GM23338 (cell line): ENCODE measurements around the gene PCGF3. TPM values are rescaled to one million over a fixed set of nuclear protein-coding genes. Genes with fewer than 3 reads are reported as not detected.

Source experiments
- ATAC-seq: fragments of 200-7000 bp; cut with Tn5 transposase; 3 replicates; pipeline ENCODE4 v1.9.1; 2020
- DNase-seq: peaks from one replicate; pipeline ENCODE4 v3.0.0-alpha.2; 2015; ENCODE audit warnings: low spot score
- H2AFZ ChIP-seq: fragments of 200-600 bp; sonication (generic); 2 replicates; pipeline ENCODE4 v1.8.0; 2016; ENCODE audit warnings: antibody characterized with exemption, mild to moderate bottlenecking, moderate library complexity
- H3F3A ChIP-seq: fragments of 200-600 bp; sonication (generic); replicated peaks from 2 replicates; pipeline ENCODE4 v1.8.0; 2017; ENCODE audit warnings: antibody characterized with exemption, mixed run types, low read depth
- H3K27ac ChIP-seq: fragments of 200-600 bp; sonication (generic); 2 replicates; pipeline ENCODE4 v1.6.1; 2016; ENCODE audit warnings: low read depth
- H3K27me3 ChIP-seq: fragments of 200-600 bp; sonication (generic); 2 replicates; pipeline ENCODE4 v1.8.0; 2016; ENCODE audit warnings: mild to moderate bottlenecking, mixed run types, moderate library complexity; ENCODE audit not compliant: insufficient read depth
- H3K36me3 ChIP-seq: fragments of 200-600 bp; sonication (generic); 2 replicates; pipeline ENCODE4 v1.8.0; 2016; ENCODE audit warnings: mild to moderate bottlenecking; ENCODE audit not compliant: insufficient read depth
- H3K4me1 ChIP-seq: fragments of 200-600 bp; sonication (generic); 2 replicates; pipeline ENCODE4 v1.8.0; 2016; ENCODE audit warnings: mild to moderate bottlenecking, moderate library complexity; ENCODE audit not compliant: insufficient read depth
- H3K4me2 ChIP-seq: fragments of 200-600 bp; sonication (generic); 2 replicates; pipeline ENCODE4 v1.7.1; 2017; ENCODE audit warnings: mixed run types
- H3K4me3 ChIP-seq: fragments of 200-600 bp; sonication (generic); 2 replicates; pipeline ENCODE4 v1.6.1; 2016; ENCODE audit warnings: mixed run types
- H3K79me2 ChIP-seq: fragments of 200-600 bp; sonication (generic); replicated peaks from 2 replicates; pipeline ENCODE4 v1.8.0; 2017; ENCODE audit warnings: mild to moderate bottlenecking; ENCODE audit not compliant: insufficient read depth
- H3K9me2 ChIP-seq: fragments of 200-600 bp; sonication (generic); 2 replicates; pipeline ENCODE4 v1.8.0; 2017; ENCODE audit not compliant: insufficient read depth
- H4K20me1 ChIP-seq: fragments of 200-600 bp; sonication (generic); replicated peaks from 2 replicates; pipeline ENCODE4 v1.8.0; 2017; ENCODE audit warnings: mild to moderate bottlenecking; ENCODE audit not compliant: insufficient read depth
- H3K27ac Mint-ChIP-seq: 2 replicates; pipeline ENCODE4 v1.8.0; 2020; ENCODE audit warnings: inconsistent platforms, mild to moderate bottlenecking, moderate library complexity, mixed read lengths
- H3K27me3 Mint-ChIP-seq: 3 replicates; pipeline ENCODE4 v1.8.0; 2022; ENCODE audit warnings: low read depth, mild to moderate bottlenecking, moderate library complexity, mixed read lengths, inconsistent platforms; ENCODE audit not compliant: insufficient read depth, poor library complexity
- H3K36me3 Mint-ChIP-seq: 3 replicates; pipeline ENCODE4 v1.8.0; 2021; ENCODE audit warnings: low read depth, mild to moderate bottlenecking, inconsistent platforms, moderate library complexity, mixed read lengths
- H3K4me1 Mint-ChIP-seq: 3 replicates; pipeline ENCODE4 v1.8.0; 2020; ENCODE audit warnings: mild to moderate bottlenecking, inconsistent platforms, mixed read lengths
- H3K4me3 Mint-ChIP-seq: 3 replicates; pipeline ENCODE4 v1.8.0; 2021; ENCODE audit warnings: moderate library complexity, mild to moderate bottlenecking, inconsistent platforms, mixed read lengths
- H3K9me3 Mint-ChIP-seq: 3 replicates; pipeline ENCODE4 v1.8.0; 2020; ENCODE audit warnings: moderate library complexity, mild to moderate bottlenecking, inconsistent platforms, mixed read lengths
- CREB1 ChIP-seq: fragments of 250-450 bp; sonication (Bioruptor Pico); IDR thresholded peaks from 2 replicates; pipeline ENCODE4 v1.5.0; 2020; ENCODE audit warnings: low read depth, mild to moderate bottlenecking, moderate library complexity
- ETS1 ChIP-seq: IDR thresholded peaks from 2 replicates; pipeline ENCODE4 v1.6.1; 2016; ENCODE audit warnings: antibody characterized with exemption
- EZH2 ChIP-seq: fragments of 200-600 bp; sonication (generic); IDR thresholded peaks from one replicate; pipeline ENCODE4 v1.8.0; 2017; ENCODE audit warnings: antibody characterized with exemption, mild to moderate bottlenecking, low read depth; ENCODE audit not compliant: unreplicated experiment
- EZH2phosphoT487 ChIP-seq: fragments of 200-600 bp; sonication (generic); IDR thresholded peaks from one replicate; pipeline ENCODE4 v1.8.1; 2018; ENCODE audit warnings: antibody characterized with exemption; ENCODE audit not compliant: unreplicated experiment
- JUNB ChIP-seq: IDR thresholded peaks from one replicate; pipeline ENCODE4 v1.6.1; 2016; ENCODE audit warnings: antibody characterized with exemption; ENCODE audit not compliant: unreplicated experiment
- NANOG ChIP-seq: IDR thresholded peaks from 2 replicates; pipeline ENCODE4 v1.6.1; 2016; ENCODE audit warnings: antibody characterized with exemption, borderline replicate concordance
- POLR2AphosphoS5 ChIP-seq: IDR thresholded peaks from 2 replicates; pipeline ENCODE4 v1.6.1; 2016; ENCODE audit warnings: antibody characterized with exemption, low read depth
- REST ChIP-seq: IDR thresholded peaks from one replicate; pipeline ENCODE4 v1.6.1; 2018; ENCODE audit warnings: antibody characterized with exemption; ENCODE audit not compliant: unreplicated experiment
- STAT1 ChIP-seq: IDR thresholded peaks from one replicate; pipeline ENCODE4 v1.6.1; 2016; ENCODE audit warnings: antibody characterized with exemption; ENCODE audit not compliant: unreplicated experiment
- ZNF114 ChIP-seq: fragments of 250-450 bp; sonication (Bioruptor Pico); IDR thresholded peaks from 2 replicates; pipeline ENCODE4 v1.5.0; 2020; ENCODE audit warnings: mild to moderate bottlenecking, moderate library complexity
- ZNF331 ChIP-seq: fragments of 250-450 bp; sonication (Bioruptor Pico); IDR thresholded peaks from 2 replicates; pipeline ENCODE4 v1.5.0; 2020; ENCODE audit warnings: low read depth, mild to moderate bottlenecking, moderate library complexity
- ZNF462 ChIP-seq: fragments of 250-450 bp; sonication (Bioruptor Pico); IDR thresholded peaks from 2 replicates; pipeline ENCODE4 v1.5.0; 2020; ENCODE audit warnings: mild to moderate bottlenecking, moderate library complexity
- polyA plus RNA-seq: library from polyadenylated mRNA; unstranded; fragments of >200 nt; fragmentation: Nextera tagmentation; extraction: Ambion mirVana; gene quantifications from 2 replicates; pipeline ENCODE4 v1.2.1, GENCODE V29; 2016
- total RNA-seq: library from RNA; depleted of rRNA; stranded (reverse); fragments of >200 nt; shearing (Covaris generic); gene quantifications from 2 replicates; pipeline ENCODE4 v1.2.3, GENCODE V29; 2014
- TF ChIP-seq, protein P1 (sequence below), 2 experiments: fragments of 200-600 bp in 1 of 2; sonication (generic) in 1 of 2; conservative IDR thresholded peaks; 2 replicates each; pipeline versions ENCODE4 v1.5.1 to v1.6.1; 2016 to 2017; ENCODE audit warnings: antibody characterized with exemption in 2 of 2, low read depth in 2 of 2, mild to moderate bottlenecking in 2 of 2, moderate library complexity in 1 of 2

PCGF3 gene
- total and polyA plus RNA-seq, 2 experiments from 2014 or later, result 33.1 to 49.0 TPM

GRCh38 chr4:734075-734474, 28.4 kb downstream of the PCGF3 start:
- peaks cover 24% of the 10 kb centered on the region for H3K36me3 ChIP-seq
- no peak overlapping the region for H3K4me2 ChIP-seq
- no peak for TF ChIP-seq NANOG
- no peak for TF ChIP-seq EZH2
- TF ChIP-seq ZNF331 (CRISPR knock-in tag), result no peak
- no peak for TF ChIP-seq ZNF114 (CRISPR knock-in tag)
- no peak for TF ChIP-seq EZH2phosphoT487
- no peak for TF ChIP-seq STAT1
- no peak for TF ChIP-seq POLR2AphosphoS5
- no peak for TF ChIP-seq REST
- TF ChIP-seq ZNF462 (CRISPR knock-in tag), result no peak
- TF ChIP-seq CREB1 (CRISPR knock-in tag), result no peak
- no peak for TF ChIP-seq JUNB
- TF ChIP-seq, protein P1, sequence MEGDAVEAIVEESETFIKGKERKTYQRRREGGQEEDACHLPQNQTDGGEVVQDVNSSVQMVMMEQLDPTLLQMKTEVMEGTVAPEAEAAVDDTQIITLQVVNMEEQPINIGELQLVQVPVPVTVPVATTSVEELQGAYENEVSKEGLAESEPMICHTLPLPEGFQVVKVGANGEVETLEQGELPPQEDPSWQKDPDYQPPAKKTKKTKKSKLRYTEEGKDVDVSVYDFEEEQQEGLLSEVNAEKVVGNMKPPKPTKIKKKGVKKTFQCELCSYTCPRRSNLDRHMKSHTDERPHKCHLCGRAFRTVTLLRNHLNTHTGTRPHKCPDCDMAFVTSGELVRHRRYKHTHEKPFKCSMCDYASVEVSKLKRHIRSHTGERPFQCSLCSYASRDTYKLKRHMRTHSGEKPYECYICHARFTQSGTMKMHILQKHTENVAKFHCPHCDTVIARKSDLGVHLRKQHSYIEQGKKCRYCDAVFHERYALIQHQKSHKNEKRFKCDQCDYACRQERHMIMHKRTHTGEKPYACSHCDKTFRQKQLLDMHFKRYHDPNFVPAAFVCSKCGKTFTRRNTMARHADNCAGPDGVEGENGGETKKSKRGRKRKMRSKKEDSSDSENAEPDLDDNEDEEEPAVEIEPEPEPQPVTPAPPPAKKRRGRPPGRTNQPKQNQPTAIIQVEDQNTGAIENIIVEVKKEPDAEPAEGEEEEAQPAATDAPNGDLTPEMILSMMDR (conservative IDR thresholded peaks at IDR 0.05; ENCODE audit: low read depth in 2 of 2), result no peak
- no peak for TF ChIP-seq ETS1
- peaks cover 4% of the 10 kb centered on the region; the same call in 1 of the 2 replicates for H3K79me2 ChIP-seq
- Mint-ChIP-seq H3K4me3 (no peak overlapping the region), H3K36me3 (peaks cover 53% of the 10 kb centered on the region), H3K9me3 (no peaks in the 10 kb centered on the region), H3K27me3 (peaks cover 5% of the 10 kb centered on the region), H3K27ac (no peak overlapping the region), H3K4me1 (no peaks in the 10 kb centered on the region)
- no peaks in the 10 kb centered on the region for H3K9me2 ChIP-seq
- no peak overlapping the region for H2AFZ ChIP-seq
- no peak overlapping the region for H3K4me3 ChIP-seq
- ATAC-seq (no peak), DNase-seq (no peak)
- peaks cover 6% of the 10 kb centered on the region; the same call in 1 of the 2 replicates for H3F3A ChIP-seq
- H3K4me1 ChIP-seq, result no peaks in the 10 kb centered on the region
- H4K20me1 ChIP-seq, result peaks cover 6% of the 10 kb centered on the region; the same call in 1 of the 2 replicates
- H3K27ac ChIP-seq, result no peak overlapping the region
- no peaks in the 10 kb centered on the region for H3K27me3 ChIP-seq
